NCI-H1436 (cell line): ENCODE measurements around the gene CACNA1B.
A peak's percentile ranks its signal among the peaks of the same experiment; 100 is the strongest.
"Not testable (repeated sequence)": the region's sequence is repeated elsewhere in the genome, so short reads cannot be mapped to it uniquely, and the experiment has no call there.

ENCODE experiments used
- DNase-seq: peaks from one replicate; lab custom pipeline; 2025; lab: John Stamatoyannopoulos, UW

Gene CACNA1B

DNA sequence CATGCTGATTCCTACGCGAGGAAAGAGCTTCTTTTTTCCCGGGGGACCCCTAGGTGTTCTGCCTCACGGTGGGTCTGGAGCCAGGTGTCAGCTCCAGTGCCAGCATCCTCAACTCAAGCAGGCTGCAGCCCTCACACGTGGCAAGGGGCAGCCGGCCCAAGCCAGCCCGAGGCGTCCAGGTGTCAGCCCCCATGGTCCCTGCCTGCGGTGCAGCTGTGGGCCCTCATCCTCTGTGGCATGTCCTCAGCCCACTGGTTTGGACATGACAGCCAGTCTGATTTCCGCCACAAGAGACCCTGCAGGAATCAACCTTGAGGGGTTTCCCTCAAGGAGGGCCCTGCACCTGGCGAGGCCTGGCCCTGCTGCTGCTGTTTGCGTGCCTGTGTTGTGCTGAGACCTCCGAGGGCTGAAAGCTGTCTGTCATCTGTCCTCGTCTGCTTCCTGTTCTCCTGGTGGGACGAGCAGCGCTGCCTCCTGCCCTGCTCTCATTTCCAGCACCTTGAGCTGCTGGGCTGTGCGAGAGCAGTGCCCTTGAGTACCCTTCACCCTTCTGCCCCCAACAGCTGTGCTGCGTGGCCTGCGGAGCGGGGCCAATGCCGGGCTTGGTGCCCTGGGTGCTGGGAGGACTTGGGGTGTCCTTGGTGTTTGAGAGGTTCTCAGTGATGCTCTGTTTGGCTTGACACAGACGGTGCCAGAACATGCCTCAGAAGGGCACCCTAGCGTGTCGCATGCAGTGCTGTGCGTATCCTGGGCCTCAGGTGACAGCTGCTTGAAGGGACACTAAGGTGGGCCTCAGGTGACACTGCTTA lies 137.6 kb downstream of the CACNA1B start:
- DNase-seq, result no peak

DNA sequence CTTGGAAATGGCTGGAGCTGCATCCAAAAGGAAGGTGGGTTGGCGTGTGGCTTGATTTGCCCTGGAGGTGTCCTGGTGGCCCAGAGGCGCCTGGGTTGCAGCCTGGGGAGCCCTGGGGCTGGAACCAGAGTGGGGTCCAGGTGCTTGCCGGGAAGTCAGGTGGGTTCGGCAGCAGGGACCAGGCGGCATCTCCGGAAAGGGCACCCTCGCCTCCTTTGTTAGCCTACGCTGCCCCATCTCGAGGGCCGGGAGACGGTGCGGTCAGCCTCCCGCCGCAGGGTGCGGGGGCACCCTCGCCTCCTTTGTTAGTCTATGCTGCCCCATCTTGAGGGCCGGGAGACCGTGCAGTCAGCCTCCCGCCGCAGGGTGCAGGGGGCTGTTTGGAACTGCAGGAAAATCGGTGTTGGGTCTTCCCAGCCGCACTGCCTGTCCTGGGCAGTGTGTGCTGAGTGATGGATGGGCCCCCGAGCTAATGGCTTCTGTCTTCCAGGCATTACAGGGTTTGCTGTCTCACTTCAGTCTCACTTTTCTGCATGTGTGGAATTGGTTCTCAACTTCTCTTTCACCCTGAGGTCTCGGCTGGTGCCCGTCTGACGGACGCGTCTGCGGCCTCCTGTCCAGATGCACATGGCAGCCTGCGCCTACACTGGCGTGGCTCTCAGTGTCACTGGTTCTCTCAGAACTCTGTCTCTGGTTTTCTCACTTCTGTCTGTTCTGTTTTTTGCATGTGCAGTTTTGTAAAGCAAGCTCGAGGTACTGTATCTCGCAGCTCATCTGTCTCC lies 139.0 kb downstream of the CACNA1B start:
- DNase-seq, result no peak

DNA sequence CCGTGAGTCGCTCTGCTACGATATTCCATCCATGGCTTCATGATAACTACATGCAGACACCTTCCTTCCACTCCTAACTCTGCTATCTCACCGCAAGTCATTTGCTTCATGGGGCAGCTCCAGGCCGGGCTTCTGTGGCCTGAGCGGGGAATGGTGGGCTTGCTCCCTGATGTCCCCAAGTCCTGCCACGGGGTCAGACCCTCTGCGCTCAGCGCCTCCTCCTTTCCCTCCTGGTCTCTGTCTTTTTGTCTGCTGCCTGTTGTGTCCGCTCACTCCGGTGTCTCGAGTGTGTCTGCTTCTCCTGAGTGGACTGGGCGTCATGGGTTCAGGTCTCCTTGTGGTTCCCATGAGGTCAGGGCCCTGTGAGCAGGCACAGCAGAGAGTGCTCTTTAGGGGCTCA lies 139.6 kb downstream of the CACNA1B start:
- no peak for DNase-seq

DNA sequence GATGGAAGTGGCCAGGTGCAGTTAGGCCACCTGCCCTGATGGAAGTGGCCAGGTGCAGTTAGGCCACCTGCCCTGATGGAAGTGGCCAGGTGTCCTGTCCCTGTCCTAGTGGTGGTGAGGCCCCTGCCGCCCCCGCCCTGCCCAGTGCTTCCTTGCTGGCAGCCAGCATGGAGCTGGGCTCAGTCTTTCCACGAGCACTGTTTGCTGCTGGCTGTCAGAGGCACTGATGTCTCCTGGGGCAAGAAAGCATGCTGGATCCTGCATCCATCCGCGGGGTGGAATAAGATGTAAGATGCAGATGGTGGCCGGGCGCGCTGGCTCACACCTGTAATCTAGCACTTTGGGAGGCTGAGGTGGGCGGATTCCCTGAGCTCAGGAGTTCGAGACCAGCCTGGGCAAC lies 141.9 kb downstream of the CACNA1B start:
- DNase-seq, result not testable (repeated sequence)

DNA sequence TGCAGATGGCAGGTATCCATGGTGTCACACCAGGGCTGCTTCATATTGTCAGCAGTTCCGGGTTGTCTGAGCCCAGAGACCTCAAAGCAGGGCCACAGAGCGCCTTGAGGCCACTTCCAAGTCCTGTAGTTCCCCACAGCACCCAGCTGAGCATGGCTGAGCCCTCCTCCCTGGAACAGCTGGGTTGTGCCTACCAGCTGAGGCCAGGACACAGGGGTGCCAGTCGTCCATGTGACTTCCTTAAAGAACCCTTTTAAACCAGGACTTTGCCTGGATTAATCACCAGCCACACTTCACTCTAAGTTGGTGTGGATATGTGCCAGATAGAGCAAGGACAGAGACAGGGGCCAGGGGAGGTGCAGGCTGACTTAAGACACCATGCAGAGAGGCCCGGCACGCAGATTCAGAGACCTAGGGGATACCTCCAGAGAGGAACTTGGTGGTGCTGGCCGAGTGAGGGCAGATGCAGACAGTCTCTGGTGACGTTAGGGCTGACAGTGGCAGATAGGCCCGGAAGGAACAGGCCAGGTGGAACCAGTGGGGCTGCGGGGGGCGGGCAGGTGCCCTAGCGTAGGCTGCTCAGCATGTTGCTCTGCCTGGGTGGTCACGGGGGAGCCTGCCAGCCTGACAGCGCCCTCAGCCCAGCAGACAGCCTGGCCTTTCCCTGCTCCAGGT lies 142.7 kb downstream of the CACNA1B start:
- DNase-seq, result no peak

DNA sequence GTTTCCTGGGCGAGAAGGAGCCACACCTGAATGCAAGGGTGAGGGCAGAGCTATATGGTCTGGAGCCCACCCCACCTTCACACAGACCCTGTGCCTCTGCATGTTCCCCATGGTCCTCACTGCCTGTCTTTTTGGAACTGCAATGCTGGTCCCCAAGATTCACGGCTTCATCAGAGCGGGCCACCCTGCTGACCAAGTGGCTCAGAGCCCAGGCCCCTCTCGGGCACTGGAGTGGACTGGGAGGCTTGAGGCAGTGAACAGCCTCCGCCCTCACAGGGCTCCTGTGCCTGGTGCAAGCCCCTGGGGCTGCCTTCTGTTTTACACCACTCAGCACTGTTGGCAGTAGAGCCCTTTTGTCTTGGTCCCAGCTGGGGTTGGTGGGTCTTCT lies 143.2 kb downstream of the CACNA1B start:
- no peak for DNase-seq

DNA sequence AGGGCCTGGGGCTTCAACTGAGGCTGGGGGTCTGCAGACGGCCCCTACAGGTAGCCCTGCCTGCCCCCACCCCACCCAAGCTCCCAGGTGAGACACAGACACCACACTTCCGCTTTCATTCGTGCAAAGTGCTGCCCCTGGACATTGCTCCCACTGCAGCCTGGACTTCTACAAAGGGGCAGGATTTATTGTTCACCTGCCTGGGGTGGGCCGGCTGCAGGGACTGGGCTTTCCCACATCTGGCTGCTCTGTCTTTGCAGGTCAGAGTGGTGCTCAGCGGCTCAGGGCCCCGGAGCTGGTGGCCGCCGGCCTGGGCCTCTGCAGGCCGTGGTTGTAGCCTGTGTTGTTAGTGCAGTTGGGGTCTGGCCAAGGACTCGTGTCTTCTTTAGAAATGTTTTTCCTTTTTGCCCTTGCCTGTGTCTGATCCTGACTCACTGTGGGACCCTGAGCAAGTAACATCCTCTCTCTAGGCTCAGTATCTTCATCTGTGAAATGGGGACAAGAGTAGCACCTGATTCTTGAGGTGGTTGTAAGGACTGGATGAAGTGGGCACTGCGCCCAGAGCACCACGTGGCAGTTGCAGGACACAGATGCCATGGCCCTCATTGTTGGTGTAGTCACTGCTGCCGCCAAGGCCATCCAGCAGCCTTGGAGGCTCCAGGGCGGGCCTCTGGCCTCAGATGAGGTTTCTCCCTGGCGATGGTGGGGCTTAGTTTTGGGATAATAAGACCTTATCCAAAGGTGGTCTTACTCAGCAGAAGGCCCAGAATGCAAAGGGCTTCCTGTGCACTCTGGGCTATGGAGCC lies 143.9 kb downstream of the CACNA1B start:
- no peak for DNase-seq

DNA sequence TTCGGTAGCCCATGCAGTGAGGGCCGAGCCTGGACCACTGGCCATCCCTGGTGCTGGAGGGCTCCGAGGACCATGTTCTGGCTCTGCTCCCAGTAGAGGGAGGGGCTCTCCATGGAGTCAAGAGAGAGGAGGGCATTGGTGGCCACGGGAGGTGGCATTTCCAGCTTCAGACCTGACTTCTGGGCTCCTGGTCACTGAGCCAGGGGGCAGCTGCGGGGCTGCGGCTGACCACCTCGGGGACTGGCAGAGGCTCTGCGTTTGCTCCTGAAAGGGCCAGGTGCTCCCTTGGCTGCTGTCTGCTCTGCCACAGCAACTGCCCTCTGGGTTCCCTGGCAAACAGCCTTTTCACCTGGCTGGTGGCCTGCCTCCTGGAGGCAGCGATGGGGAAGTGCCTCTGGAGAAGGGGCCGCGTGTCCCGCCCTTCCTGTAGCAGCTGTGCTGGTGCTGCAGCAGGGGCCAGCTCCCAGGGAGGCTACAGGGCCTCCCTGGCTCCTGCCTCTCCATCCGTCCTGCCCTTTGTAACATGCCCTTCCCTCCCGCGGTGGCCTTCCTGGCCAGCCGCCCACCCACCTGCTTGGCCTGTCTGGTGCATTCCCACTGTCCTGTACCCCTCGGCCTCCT lies 144.6 kb downstream of the CACNA1B start:
- DNase-seq, result peak; percentile 75

DNA sequence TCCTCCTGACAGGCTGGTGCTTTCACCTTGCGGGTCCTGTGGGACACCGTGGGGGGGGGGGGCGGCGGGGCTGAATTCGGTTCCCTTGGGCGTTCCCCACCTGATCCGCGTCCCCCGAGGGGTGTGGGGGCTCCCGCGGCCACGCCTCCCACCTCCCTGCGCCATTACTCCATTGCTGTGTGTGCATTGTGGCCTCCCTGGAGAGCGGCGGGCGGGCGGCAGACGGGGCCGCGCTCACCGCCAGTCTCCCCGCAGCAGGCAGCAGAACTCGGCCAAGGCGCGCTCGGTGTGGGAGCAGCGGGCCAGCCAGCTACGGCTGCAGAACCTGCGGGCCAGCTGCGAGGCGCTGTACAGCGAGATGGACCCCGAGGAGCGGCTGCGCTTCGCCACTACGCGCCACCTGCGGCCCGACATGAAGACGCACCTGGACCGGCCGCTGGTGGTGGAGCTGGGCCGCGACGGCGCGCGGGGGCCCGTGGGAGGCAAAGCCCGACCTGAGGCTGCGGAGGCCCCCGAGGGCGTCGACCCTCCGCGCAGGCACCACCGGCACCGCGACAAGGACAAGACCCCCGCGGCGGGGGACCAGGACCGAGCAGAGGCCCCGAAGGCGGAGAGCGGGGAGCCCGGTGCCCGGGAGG lies 145.3 kb downstream of the CACNA1B start:
- DNase-seq, result peak; percentile 63

DNA sequence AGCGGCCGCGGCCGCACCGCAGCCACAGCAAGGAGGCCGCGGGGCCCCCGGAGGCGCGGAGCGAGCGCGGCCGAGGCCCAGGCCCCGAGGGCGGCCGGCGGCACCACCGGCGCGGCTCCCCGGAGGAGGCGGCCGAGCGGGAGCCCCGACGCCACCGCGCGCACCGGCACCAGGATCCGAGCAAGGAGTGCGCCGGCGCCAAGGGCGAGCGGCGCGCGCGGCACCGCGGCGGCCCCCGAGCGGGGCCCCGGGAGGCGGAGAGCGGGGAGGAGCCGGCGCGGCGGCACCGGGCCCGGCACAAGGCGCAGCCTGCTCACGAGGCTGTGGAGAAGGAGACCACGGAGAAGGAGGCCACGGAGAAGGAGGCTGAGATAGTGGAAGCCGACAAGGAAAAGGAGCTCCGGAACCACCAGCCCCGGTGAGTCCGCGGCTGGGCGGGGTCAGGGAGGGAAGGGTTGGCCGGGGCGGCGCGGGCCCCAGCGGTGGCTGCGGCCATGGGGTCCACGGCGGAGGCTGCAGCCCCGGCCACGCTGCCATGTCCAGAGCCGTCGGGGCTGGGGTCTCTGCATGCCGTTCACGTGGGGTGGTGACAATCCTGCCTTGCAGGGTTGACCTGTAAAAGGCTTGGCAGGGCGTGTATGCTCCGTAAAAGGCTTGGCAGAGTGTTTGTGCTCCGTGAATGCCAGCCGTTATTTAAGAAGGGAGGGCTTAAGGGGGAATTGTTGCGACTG lies 146.0 kb downstream of the CACNA1B start:
- no peak for DNase-seq

DNA sequence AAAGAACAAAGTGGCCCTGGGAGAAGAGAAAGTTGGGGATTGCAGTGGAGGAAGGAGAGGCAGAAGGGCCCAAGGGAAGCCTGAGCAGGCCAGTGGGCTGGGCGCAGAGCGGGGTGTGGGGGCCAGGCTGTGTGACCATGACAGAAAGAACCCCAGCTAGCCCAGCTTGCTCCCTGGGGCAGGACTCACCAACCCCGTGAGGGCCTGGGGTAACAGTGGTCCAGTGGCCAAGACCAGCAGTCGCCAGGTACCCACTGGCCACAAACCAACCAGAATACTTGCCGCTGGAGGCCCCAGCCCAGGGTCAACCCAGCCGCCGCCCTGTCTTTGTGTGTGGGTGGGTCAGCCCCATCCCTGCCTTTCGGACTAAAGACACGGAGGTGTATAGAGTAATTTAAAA lies 146.5 kb downstream of the CACNA1B start:
- no peak for DNase-seq

DNA sequence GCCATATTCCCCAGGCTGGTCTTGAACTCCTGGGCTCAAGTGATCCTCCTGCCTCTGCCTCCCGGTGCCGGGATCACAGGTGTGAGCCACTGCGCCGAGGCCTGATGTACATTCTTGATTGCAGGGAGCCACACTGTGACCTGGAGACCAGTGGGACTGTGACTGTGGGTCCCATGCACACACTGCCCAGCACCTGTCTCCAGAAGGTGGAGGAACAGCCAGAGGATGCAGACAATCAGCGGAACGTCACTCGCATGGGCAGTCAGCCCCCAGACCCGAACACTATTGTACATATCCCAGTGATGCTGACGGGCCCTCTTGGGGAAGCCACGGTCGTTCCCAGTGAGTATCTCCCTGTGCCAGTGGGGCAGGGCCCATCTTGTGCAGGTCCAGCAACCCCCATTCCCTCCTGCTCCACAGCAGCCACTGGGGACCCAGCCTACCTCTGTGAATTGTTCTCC lies 147.3 kb downstream of the CACNA1B start:
- no peak for DNase-seq

DNA sequence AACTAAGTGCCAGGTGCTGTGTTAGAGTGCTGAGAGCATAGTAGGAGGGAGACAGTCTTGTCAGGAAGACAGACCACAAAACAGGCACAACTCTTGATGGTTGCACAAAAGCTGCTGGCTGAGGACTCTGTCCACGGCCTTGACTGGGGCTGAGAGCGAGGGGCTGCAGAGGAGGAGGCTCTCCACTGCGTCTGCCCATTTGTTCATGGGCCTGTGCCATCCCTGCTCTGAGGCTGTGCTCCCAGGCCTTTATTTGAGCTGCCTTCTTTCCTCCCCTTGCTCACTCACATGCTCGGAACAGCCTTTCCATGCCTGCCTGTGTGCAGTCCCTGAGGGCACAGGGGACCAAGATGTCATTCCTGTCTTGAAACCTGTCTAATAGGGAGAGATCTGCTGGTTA lies 147.8 kb downstream of the CACNA1B start:
- no peak for DNase-seq

DNA sequence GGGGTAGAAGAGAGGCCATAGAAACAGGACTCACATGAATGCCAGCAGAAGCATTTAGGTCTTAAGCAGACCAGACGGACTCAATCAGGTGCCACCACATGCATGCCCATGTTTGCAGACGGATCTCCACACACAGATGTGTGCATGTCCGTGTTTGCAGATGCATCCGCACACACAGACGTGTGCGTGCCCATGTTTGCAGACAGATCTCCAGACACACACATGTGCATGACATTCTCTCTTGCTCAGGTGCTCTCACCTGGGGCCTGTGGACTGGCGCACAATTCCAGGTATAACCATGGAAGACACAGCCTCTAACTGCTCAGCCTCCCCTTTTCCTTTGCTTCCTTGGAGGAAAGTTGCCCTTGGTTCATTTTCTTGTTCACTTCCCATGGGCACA lies 148.3 kb downstream of the CACNA1B start:
- DNase-seq, result no peak

DNA sequence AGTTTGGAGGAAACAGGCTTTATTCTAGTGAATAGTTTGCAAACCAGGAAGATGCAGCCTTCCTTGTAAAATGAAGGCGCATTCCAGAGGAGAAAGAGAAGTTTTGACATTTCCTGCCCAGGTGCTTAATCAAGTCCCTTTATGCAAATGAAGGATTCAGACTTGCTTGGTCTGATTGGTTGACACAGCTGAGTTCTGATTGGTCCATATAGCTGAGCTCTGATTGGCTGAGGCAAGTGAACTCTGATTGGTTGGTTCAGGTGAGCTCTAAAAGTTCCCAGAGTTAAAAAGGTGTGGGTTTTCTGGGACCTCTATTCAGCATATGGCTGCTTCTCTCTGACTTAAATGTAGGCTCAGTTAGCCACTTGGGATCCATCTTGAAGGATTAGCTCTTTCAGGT lies 151.0 kb downstream of the CACNA1B start:
- no peak for DNase-seq

DNA sequence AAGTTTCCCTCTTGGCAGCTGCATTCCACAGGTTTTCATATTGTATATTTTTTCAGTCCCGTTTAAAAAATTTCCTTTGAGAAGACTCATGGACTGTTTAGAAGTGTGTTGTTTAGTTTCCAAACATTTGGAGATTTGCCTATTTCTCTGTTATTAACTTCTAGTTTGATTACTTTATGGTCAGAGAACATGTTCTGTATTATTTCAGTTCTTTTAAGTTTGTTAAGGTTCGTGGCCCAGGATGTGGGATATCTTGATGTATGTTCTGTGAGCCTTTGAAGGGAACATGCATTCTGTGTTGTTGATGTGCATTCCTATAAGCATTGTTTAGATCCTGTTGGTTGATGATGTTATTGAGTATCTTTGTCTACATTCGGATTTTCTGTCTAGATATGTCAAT lies 153.6 kb downstream of the CACNA1B start:
- DNase-seq, result no peak

DNA sequence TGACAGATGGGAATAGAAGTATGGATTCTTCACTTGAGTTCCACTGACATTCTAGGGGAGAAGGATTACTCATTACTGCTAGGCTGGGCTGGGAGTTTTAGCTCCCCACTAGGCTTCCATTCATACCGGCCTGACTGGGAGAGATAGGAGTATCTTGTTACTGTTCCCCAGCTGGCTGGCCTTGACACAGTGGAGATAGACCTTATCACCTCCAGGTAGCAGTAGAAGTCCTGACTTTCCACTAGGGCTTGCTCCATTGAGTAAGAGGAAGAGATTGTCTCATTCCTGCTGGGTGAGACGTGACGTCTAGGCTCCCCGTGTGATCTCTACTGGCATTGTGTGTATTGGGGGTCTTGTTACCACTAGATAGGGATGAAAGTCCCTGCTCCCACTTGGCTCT lies 156.4 kb downstream of the CACNA1B start:
- no peak for DNase-seq

DNA sequence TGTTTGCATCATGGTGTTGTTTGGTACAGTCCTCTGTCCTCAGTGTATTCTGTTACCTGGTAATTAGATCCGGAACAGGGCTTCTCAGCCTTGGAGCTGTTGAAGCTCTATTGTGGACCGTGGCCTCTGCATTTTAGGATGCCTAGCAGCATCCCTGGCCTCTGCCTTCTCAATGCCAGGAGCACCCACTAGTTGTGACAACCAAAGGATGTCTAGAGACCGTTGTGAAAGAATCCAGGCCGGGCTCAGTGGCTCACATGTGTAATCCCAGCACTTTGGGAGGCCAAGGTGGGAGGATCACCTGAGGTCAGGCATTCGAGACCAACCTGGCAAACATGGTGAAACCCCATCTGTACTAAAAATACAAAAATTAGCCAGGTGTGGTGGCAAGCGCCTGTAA lies 159.6 kb downstream of the CACNA1B start:
- DNase-seq, result no peak

DNA sequence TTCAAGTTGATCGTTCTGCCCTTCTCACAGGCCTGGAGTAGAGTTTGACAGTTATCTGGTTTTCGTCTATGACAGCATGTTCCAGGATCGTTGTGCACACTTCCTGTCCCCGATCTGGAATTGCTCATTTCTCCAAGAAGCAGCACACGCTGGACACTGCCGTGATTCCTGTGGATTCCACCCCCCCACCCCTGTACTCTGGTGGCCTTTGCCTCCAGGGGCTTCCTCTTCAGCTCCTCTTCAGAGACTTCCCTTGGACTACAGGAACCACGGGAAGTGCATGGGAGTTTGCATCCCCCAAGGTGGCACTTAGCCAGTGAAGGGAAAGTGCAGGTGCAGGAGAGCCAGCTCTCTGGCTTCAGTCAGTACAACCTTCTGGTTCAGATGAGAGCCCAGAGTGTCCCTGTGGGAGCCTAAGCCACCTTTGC lies 160.7 kb downstream of the CACNA1B start:
- no peak for DNase-seq
